Hepatocyte (in vitro differentiated cells): ENCODE measurements around the gene ARHGEF18. TPM values are rescaled to one million over a fixed set of nuclear protein-coding genes. Genes with fewer than 3 reads are reported as not detected.

Source experiments
- DNase-seq: peaks from one replicate; pipeline ENCODE4 v3.0.0-alpha.2; 2016; ENCODE audit warnings: low spot score
- H2AFZ ChIP-seq: fragments of 200-600 bp; sonication (generic); 2 replicates; pipeline ENCODE4 v1.6.0; 2016; ENCODE audit warnings: antibody characterized with exemption, mild to moderate bottlenecking
- H3K27ac ChIP-seq: fragments of 200-600 bp; sonication (generic); 2 replicates; pipeline ENCODE4 v1.5.1; 2016; ENCODE audit warnings: mild to moderate bottlenecking
- H3K27me3 ChIP-seq: fragments of 200-600 bp; sonication (generic); 2 replicates; pipeline ENCODE4 v1.6.1; 2016
- H3K36me3 ChIP-seq: fragments of 200-600 bp; sonication (generic); replicated peaks from 2 replicates; pipeline ENCODE4 v1.5.1; 2016; ENCODE audit warnings: low read depth; ENCODE audit not compliant: insufficient read depth
- H3K4me1 ChIP-seq: fragments of 200-600 bp; sonication (generic); 2 replicates; pipeline ENCODE4 v1.5.1; 2016; ENCODE audit warnings: mild to moderate bottlenecking, moderate library complexity; ENCODE audit not compliant: insufficient read depth
- H3K4me2 ChIP-seq: fragments of 200-600 bp; sonication (generic); 2 replicates; pipeline ENCODE4 v1.6.0; 2016
- H3K4me3 ChIP-seq: fragments of 200-600 bp; sonication (generic); 2 replicates; pipeline ENCODE4 v1.5.1; 2016; ENCODE audit warnings: mild to moderate bottlenecking
- H3K79me2 ChIP-seq: fragments of 200-600 bp; sonication (generic); 2 replicates; pipeline ENCODE4 v1.6.0; 2017; ENCODE audit warnings: mild to moderate bottlenecking
- H3K9me2 ChIP-seq: fragments of 200-600 bp; sonication (generic); replicated peaks from 2 replicates; pipeline ENCODE4 v1.6.0; 2017; ENCODE audit warnings: mild to moderate bottlenecking; ENCODE audit not compliant: insufficient read depth
- H3K9me3 ChIP-seq: fragments of 200-600 bp; sonication (generic); 2 replicates; pipeline ENCODE4 v1.5.1; 2016; ENCODE audit warnings: low read depth, mild to moderate bottlenecking
- H4K20me1 ChIP-seq: fragments of 200-600 bp; sonication (generic); 2 replicates; pipeline ENCODE4 v1.6.0; 2016; ENCODE audit warnings: mild to moderate bottlenecking; ENCODE audit not compliant: insufficient read depth, poor library complexity, severe bottlenecking
- EZH2 ChIP-seq: fragments of 200-600 bp; sonication (generic); IDR thresholded peaks from 2 replicates; pipeline ENCODE4 v1.6.1; 2016; ENCODE audit warnings: antibody characterized with exemption, mild to moderate bottlenecking, borderline replicate concordance
- EZH2phosphoT487 ChIP-seq: fragments of 200-600 bp; sonication (generic); IDR thresholded peaks from one replicate; pipeline ENCODE4 v1.6.1; 2018; ENCODE audit warnings: antibody characterized with exemption, mild to moderate bottlenecking, low read depth, moderate library complexity; ENCODE audit not compliant: unreplicated experiment, severe bottlenecking
- WGBS: methylation state at CpG from one replicate; pipeline ENCODE4 v1.1.6; 2016; ENCODE audit warnings: low lambda C conversion rate; ENCODE audit errors: missing lambda C conversion rate; 5-methylcytosine and 5-hydroxymethylcytosine counted together
- polyA plus RNA-seq: library from polyadenylated mRNA; unstranded; fragments of >200 nt; fragmentation: Nextera tagmentation; extraction: Ambion mirVana; gene quantifications from 2 replicates; pipeline ENCODE4 v1.2.1, GENCODE V29; 2016
- total RNA-seq: library from RNA; depleted of rRNA; stranded (reverse); fragments of >200 nt; gene quantifications from 2 replicates; pipeline ENCODE4 v1.2.3, GENCODE V29; 2014
- TF ChIP-seq, protein P1 (sequence below): fragments of 200-600 bp; sonication (generic); IDR thresholded peaks from 2 replicates; pipeline ENCODE4 v1.5.1; 2016; ENCODE audit warnings: antibody characterized with exemption, mild to moderate bottlenecking; ENCODE audit not compliant: poor library complexity

The ARHGEF18 gene
- total and polyA plus RNA-seq, 2 experiments from 2014 or later: 36.7 to 50.3 TPM

DNA sequence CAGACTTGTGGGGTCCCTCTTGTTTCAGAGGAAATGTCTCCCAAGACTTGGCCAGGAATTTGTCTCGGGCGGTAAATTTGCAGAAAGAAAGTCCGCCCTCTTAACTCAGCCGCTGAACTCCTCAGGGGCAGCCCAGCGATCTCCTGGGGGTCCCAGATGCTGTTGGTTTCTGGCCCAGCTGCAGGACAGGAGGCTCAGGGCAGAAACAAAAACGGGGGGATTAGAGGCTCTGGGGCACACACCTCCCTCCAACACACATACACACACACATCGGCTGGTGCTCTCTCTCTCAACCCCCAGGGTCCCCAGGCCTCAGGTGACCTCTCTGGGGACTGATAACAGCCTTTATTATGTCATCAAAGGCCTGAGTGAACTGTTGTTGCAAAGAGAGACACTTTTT, 7.1 kb downstream of the ARHGEF18 start:
- Histone ChIP-seq H3K4me2 (no peak overlapping the region), H3K27me3 (no peaks in the 10 kb centered on the region), H3K27ac (no peak overlapping the region), H3K4me1 (no peaks in the 10 kb centered on the region), H4K20me1 (no peaks in the 10 kb centered on the region), H3K79me2 (no peaks in the 10 kb centered on the region), H2AFZ (no peak overlapping the region), H3K36me3 (no peaks in the 10 kb centered on the region), H3K9me2 (no peaks in the 10 kb centered on the region), H3K9me3 (no peaks in the 10 kb centered on the region), H3K4me3 (no peak overlapping the region)
- no peak for TF ChIP-seq EZH2
- TF ChIP-seq, protein P1, sequence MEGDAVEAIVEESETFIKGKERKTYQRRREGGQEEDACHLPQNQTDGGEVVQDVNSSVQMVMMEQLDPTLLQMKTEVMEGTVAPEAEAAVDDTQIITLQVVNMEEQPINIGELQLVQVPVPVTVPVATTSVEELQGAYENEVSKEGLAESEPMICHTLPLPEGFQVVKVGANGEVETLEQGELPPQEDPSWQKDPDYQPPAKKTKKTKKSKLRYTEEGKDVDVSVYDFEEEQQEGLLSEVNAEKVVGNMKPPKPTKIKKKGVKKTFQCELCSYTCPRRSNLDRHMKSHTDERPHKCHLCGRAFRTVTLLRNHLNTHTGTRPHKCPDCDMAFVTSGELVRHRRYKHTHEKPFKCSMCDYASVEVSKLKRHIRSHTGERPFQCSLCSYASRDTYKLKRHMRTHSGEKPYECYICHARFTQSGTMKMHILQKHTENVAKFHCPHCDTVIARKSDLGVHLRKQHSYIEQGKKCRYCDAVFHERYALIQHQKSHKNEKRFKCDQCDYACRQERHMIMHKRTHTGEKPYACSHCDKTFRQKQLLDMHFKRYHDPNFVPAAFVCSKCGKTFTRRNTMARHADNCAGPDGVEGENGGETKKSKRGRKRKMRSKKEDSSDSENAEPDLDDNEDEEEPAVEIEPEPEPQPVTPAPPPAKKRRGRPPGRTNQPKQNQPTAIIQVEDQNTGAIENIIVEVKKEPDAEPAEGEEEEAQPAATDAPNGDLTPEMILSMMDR: no peak
- no peak for TF ChIP-seq EZH2phosphoT487
- DNase-seq: no peak
- WGBS: 68% methylated on average over 7 of the region's 7 CpGs

DNA sequence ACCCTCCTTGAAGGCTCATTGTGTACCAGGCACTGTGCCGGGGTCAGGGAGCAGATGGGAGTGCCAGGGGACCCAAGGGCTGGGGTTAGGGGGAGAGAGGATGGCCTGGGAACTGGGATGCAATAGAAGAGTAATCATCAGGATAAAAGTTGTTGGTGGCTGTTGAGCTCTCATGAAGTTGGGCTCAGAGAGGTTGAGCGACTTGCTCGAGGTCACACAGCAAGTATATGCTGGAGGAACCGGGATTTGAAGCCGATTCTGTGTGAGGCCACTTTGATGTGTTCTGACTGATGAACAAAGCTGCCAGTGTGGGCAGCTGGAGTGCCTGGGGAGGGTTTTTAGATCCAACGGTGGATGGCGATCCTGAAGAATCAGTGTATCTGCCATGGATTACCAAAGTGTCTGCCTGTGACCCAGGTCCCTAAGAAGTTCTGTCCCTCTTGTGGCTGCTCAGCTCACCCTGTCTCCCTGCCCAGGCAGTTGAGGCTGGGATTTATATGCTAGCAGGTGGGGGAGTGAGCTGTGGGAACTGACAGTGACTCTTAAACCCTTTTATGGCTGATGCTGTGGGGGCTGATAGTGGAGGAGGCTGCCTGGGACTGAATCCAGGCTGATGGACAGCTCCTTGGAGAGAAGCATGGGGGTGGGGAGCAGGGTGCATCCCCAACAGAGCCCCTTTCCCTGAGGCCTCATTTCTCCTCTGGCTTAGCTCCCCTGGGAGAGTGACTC, 8.3 kb downstream of the ARHGEF18 start:
- Histone ChIP-seq H3K27me3 (no peaks in the 10 kb centered on the region), H3K9me3 (no peaks in the 10 kb centered on the region), H3K4me3 (no peak overlapping the region), H3K79me2 (no peaks in the 10 kb centered on the region), H3K9me2 (no peaks in the 10 kb centered on the region), H2AFZ (no peak overlapping the region), H3K4me2 (no peak overlapping the region), H3K27ac (no peak overlapping the region), H3K36me3 (no peaks in the 10 kb centered on the region), H3K4me1 (no peaks in the 10 kb centered on the region), H4K20me1 (no peaks in the 10 kb centered on the region)
- TF ChIP-seq EZH2 (no peak), EZH2phosphoT487 (no peak)
- TF ChIP-seq, protein P1: no peak
- no peak for DNase-seq
- 98% methylated on average over 7 of the region's 7 CpGs for WGBS

DNA sequence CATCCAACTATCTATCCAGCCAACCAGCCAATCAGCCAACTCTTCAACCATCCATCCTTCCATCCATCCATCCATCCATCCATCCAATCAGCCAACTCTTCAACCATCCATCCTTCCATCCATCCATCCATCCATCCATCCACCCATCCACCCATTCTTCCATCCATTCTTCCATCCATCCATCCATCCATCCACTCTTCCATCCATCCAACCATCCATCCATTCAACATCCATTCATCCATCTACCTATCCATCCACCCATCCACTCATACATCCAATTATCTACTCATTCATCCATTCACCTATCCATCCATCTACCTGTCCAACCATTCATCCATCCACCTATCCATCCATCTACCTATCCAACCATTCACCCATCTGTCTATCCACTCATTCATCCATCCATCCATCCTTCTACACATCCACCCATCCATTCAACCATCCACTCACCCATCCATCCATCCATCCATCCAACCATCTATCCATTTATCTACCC, 9.4 kb downstream of the ARHGEF18 start:
- TF ChIP-seq, protein P1: no peak
- TF ChIP-seq EZH2phosphoT487: no peak
- TF ChIP-seq EZH2: no peak
- DNase-seq: no peak
- no peak overlapping the region for H3K27ac ChIP-seq
- no peaks in the 10 kb centered on the region for H3K9me3 ChIP-seq
- no peaks in the 10 kb centered on the region for H4K20me1 ChIP-seq
- H3K36me3 ChIP-seq: no peaks in the 10 kb centered on the region
- no peak overlapping the region for H2AFZ ChIP-seq
- no peaks in the 10 kb centered on the region for H3K9me2 ChIP-seq
- no peak overlapping the region for H3K4me2 ChIP-seq
- no peaks in the 10 kb centered on the region for H3K79me2 ChIP-seq
- H3K4me1 ChIP-seq: no peaks in the 10 kb centered on the region
- H3K4me3 ChIP-seq: no peak overlapping the region
- no peaks in the 10 kb centered on the region for H3K27me3 ChIP-seq
